H1 (cell line): Measurements from ENCODE around the gene GPR180. TPM values are rescaled to one million over a fixed set of nuclear protein-coding genes. Genes with fewer than 3 reads are reported as not detected.

Source experiments
- RBBP5 ChIP-seq: IDR thresholded peaks from 2 replicates; pipeline ENCODE4 v1.7.1; 2012; ENCODE audit warnings: low read depth, mild to moderate bottlenecking, inconsistent platforms, low read length, moderate library complexity, borderline replicate concordance
- SP4 ChIP-seq: IDR thresholded peaks from 2 replicates; pipeline ENCODE4 v1.6.1; 2012; ENCODE audit warnings: low read length, inconsistent platforms
- polyA plus RNA-seq, 7 experiments: library from polyadenylated mRNA; depleted of rRNA in 3 of 7; stranded (reverse) in 5 of 7; unstranded in 2 of 7; fragments of >200 nt in 5 of 7; fragments of 200-250 nt in 2 of 7; gene quantifications; 1 replicate in 5 of 7; 2 replicates in 1 of 7; 4 replicates in 1 of 7; pipeline versions ENCODE4 v1.2.1 to v1.2.3, GENCODE V29; 2011 to 2013; ENCODE audit warnings: missing spikeins in 2 of 7, mixed read lengths in 2 of 7
- total RNA-seq: library from RNA; stranded (reverse); fragmentation: NEBNext Ultra II Directional; extraction: Animal tissue kit (Norgen Biotek cat#: 25700); gene quantifications from 2 replicates; pipeline ENCODE4 v1.2.1, GENCODE V29; 2021
- TF ChIP-seq, protein P1 (sequence below): fragments of 300-600 bp; sonication (generic); IDR thresholded peaks from 2 replicates; pipeline ENCODE4 v1.7.1; 2012; ENCODE audit warnings: low read length, moderate library complexity, mild to moderate bottlenecking, inconsistent platforms; ENCODE audit not compliant: insufficient replicate concordance

GPR180 gene
- total and polyA plus RNA-seq, 2 of the 8 experiments (the other 6 are each of a cell fraction or from before 2014, with no cell fraction given) = 1.8 to 4.8 TPM

DNA sequence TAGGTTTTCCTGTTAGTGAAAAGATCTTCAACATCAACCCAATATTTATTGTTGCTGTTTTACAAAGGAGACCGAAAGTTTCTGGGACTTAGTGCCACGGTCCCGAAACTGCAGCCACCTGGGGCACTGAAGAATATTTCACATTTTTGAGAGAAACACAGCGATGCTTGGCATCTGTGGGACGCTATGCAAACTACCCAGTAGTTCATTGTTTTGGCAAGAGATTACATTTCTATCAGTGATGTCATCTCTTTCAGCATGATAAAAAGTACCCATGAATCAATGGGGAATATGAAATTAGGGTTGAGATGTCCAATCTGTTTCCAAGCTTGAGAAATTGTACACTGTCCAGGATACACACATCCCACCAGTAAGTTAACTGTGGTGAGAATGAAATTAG, 49.6 kb upstream of the GPR180 start (continued):
- TF ChIP-seq, protein P1, sequence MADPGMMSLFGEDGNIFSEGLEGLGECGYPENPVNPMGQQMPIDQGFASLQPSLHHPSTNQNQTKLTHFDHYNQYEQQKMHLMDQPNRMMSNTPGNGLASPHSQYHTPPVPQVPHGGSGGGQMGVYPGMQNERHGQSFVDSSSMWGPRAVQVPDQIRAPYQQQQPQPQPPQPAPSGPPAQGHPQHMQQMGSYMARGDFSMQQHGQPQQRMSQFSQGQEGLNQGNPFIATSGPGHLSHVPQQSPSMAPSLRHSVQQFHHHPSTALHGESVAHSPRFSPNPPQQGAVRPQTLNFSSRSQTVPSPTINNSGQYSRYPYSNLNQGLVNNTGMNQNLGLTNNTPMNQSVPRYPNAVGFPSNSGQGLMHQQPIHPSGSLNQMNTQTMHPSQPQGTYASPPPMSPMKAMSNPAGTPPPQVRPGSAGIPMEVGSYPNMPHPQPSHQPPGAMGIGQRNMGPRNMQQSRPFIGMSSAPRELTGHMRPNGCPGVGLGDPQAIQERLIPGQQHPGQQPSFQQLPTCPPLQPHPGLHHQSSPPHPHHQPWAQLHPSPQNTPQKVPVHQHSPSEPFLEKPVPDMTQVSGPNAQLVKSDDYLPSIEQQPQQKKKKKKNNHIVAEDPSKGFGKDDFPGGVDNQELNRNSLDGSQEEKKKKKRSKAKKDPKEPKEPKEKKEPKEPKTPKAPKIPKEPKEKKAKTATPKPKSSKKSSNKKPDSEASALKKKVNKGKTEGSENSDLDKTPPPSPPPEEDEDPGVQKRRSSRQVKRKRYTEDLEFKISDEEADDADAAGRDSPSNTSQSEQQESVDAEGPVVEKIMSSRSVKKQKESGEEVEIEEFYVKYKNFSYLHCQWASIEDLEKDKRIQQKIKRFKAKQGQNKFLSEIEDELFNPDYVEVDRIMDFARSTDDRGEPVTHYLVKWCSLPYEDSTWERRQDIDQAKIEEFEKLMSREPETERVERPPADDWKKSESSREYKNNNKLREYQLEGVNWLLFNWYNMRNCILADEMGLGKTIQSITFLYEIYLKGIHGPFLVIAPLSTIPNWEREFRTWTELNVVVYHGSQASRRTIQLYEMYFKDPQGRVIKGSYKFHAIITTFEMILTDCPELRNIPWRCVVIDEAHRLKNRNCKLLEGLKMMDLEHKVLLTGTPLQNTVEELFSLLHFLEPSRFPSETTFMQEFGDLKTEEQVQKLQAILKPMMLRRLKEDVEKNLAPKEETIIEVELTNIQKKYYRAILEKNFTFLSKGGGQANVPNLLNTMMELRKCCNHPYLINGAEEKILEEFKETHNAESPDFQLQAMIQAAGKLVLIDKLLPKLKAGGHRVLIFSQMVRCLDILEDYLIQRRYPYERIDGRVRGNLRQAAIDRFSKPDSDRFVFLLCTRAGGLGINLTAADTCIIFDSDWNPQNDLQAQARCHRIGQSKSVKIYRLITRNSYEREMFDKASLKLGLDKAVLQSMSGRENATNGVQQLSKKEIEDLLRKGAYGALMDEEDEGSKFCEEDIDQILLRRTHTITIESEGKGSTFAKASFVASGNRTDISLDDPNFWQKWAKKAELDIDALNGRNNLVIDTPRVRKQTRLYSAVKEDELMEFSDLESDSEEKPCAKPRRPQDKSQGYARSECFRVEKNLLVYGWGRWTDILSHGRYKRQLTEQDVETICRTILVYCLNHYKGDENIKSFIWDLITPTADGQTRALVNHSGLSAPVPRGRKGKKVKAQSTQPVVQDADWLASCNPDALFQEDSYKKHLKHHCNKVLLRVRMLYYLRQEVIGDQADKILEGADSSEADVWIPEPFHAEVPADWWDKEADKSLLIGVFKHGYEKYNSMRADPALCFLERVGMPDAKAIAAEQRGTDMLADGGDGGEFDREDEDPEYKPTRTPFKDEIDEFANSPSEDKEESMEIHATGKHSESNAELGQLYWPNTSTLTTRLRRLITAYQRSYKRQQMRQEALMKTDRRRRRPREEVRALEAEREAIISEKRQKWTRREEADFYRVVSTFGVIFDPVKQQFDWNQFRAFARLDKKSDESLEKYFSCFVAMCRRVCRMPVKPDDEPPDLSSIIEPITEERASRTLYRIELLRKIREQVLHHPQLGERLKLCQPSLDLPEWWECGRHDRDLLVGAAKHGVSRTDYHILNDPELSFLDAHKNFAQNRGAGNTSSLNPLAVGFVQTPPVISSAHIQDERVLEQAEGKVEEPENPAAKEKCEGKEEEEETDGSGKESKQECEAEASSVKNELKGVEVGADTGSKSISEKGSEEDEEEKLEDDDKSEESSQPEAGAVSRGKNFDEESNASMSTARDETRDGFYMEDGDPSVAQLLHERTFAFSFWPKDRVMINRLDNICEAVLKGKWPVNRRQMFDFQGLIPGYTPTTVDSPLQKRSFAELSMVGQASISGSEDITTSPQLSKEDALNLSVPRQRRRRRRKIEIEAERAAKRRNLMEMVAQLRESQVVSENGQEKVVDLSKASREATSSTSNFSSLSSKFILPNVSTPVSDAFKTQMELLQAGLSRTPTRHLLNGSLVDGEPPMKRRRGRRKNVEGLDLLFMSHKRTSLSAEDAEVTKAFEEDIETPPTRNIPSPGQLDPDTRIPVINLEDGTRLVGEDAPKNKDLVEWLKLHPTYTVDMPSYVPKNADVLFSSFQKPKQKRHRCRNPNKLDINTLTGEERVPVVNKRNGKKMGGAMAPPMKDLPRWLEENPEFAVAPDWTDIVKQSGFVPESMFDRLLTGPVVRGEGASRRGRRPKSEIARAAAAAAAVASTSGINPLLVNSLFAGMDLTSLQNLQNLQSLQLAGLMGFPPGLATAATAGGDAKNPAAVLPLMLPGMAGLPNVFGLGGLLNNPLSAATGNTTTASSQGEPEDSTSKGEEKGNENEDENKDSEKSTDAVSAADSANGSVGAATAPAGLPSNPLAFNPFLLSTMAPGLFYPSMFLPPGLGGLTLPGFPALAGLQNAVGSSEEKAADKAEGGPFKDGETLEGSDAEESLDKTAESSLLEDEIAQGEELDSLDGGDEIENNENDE = no peak
- TF ChIP-seq SP4 (no peak), RBBP5 (no peak)
